HG02798 (cell line): Measurements from ENCODE around the gene TSC1.
"Not testable (repeated sequence)": the region's sequence is repeated elsewhere in the genome, so short reads cannot be mapped to it uniquely, and the experiment has no call there.

Experiments
- ATAC-seq: cut with Tn5 transposase; IDR thresholded peaks from one replicate; pipeline ENCODE4 v1.9.1; 2021; ENCODE audit warnings: mild to moderate bottlenecking; ENCODE audit not compliant: unreplicated experiment, poor library complexity

TSC1 gene

GRCh38 chr9:132978112-132978450, 33.7 kb upstream of the TSC1 start:
- ATAC-seq, result no peak

GRCh38 chr9:132976571-132976970, 32.2 kb upstream of the TSC1 start:
- ATAC-seq, result no peak

GRCh38 chr9:132975961-132976360, 31.5 kb upstream of the TSC1 start:
- ATAC-seq, result no peak

- ATAC-seq, result no peak
These were observed 29.3 kb upstream of the TSC1 start for GRCh38 chr9:132973713-132974112.

GRCh38 chr9:132973166-132973565, 28.8 kb upstream of the TSC1 start:
- no peak for ATAC-seq

GRCh38 chr9:132970324-132971062, 26.1 kb upstream of the TSC1 start:
- no peak for ATAC-seq

GRCh38 chr9:132969783-132970182, 25.4 kb upstream of the TSC1 start:
- no peak for ATAC-seq

GRCh38 chr9:132967908-132968307, 23.5 kb upstream of the TSC1 start:
- not testable (repeated sequence) for ATAC-seq

GRCh38 chr9:132965478-132965877, 21.1 kb upstream of the TSC1 start:
- ATAC-seq, result no peak

GRCh38 chr9:132961002-132961401, 16.6 kb upstream of the TSC1 start:
- ATAC-seq, result no peak

- ATAC-seq, result no peak
These were observed 13.4 kb upstream of the TSC1 start for GRCh38 chr9:132957805-132958204.

- no peak for ATAC-seq
These were observed 11.4 kb upstream of the TSC1 start for GRCh38 chr9:132955768-132956167.

GRCh38 chr9:132955123-132955522, 10.7 kb upstream of the TSC1 start:
- ATAC-seq, result no peak

- no peak for ATAC-seq
These were observed 5.3 kb upstream of the TSC1 start for GRCh38 chr9:132949709-132950108.

GRCh38 chr9:132948482-132949050, 4.2 kb upstream of the TSC1 start:
- no peak for ATAC-seq

- no peak for ATAC-seq
These were observed 3.3 kb upstream of the TSC1 start for GRCh38 chr9:132947756-132948155.

GRCh38 chr9:132946631-132947295, 2.3 kb upstream of the TSC1 start:
- no peak for ATAC-seq

GRCh38 chr9:132946211-132946610, 1.8 kb upstream of the TSC1 start:
- no peak for ATAC-seq

- no peak for ATAC-seq
These were observed 1.0 kb upstream of the TSC1 start for GRCh38 chr9:132945186-132946130.

GRCh38 chr9:132943651-132944293, 644 bp downstream of the TSC1 start:
- ATAC-seq, result peak; percentile 17
